ENCODE measurements around the gene CAVIN4.

Gene CAVIN4

GRCh38 chr9:100591139-100591538, 13.3 kb downstream of the CAVIN4 start:
- no peak for DNase-seq

GRCh38 chr9:100591639-100592412, 13.9 kb downstream of the CAVIN4 start:
- DNase-seq: no peak

- DNase-seq: peak; percentile 50
Measured at GRCh38 chr9:100595391-100596199, 17.7 kb downstream of the CAVIN4 start.

- no peak for DNase-seq
Measured at GRCh38 chr9:100597236-100597635, 19.4 kb downstream of the CAVIN4 start.

GRCh38 chr9:100598641-100599145, 20.8 kb downstream of the CAVIN4 start:
- DNase-seq: peak; percentile 89

GRCh38 chr9:100600521-100601079, 22.7 kb downstream of the CAVIN4 start:
- DNase-seq: no peak

- DNase-seq: peak; percentile 83
Measured at GRCh38 chr9:100601216-100601615, 23.3 kb downstream of the CAVIN4 start.

GRCh38 chr9:100602342-100602801, 24.5 kb downstream of the CAVIN4 start:
- DNase-seq: peak; percentile 66

- DNase-seq: no peak
Measured at GRCh38 chr9:100605405-100605804, 27.5 kb downstream of the CAVIN4 start.

GRCh38 chr9:100619194-100619593, 41.3 kb downstream of the CAVIN4 start:
- DNase-seq: no peak

GRCh38 chr9:100619665-100620064, 41.8 kb downstream of the CAVIN4 start:
- DNase-seq: no peak

- DNase-seq: no peak
Measured at GRCh38 chr9:100623969-100624368, 46.1 kb downstream of the CAVIN4 start.

- no peak for DNase-seq
Measured at GRCh38 chr9:100626949-100627348, 49.1 kb downstream of the CAVIN4 start.

- DNase-seq: no peak
Measured at GRCh38 chr9:100637787-100638186, 59.9 kb downstream of the CAVIN4 start.
